DOHH2 (cell line): Measurements from ENCODE around the gene KRT6C.

Experiments used
- H3F3A ChIP-seq: fragments of 200-600 bp; sonication (generic), shearing (Covaris generic); 2 replicates; pipeline ENCODE4 v1.6.0; 2016; ENCODE audit warnings: antibody characterized with exemption, mild to moderate bottlenecking; ENCODE audit not compliant: control insufficient read depth, insufficient read depth
- H3K27ac ChIP-seq: fragments of 200-600 bp; sonication (generic); 2 replicates; pipeline ENCODE4 v1.5.1; 2014; ENCODE audit warnings: low read depth, mild to moderate bottlenecking, low read length, moderate library complexity
- H3K27me3 ChIP-seq: fragments of 200-600 bp; sonication (generic); 2 replicates; pipeline ENCODE4 v1.6.1; 2014; ENCODE audit warnings: mild to moderate bottlenecking, low read length, mixed read lengths; ENCODE audit not compliant: control insufficient read depth
- H3K36me3 ChIP-seq: fragments of 200-600 bp; sonication (generic); 2 replicates; pipeline ENCODE4 v1.6.1; 2014; ENCODE audit warnings: mild to moderate bottlenecking, low read length, moderate library complexity, mixed read lengths; ENCODE audit not compliant: control insufficient read depth
- H3K4me1 ChIP-seq: fragments of 200-600 bp; sonication (generic); 2 replicates; pipeline ENCODE4 v1.6.1; 2014; ENCODE audit warnings: mild to moderate bottlenecking, low read length, mixed read lengths; ENCODE audit not compliant: control insufficient read depth
- H3K4me2 ChIP-seq: fragments of 200-600 bp; sonication (generic); 2 replicates; pipeline ENCODE4 v1.6.0; 2014; ENCODE audit warnings: mild to moderate bottlenecking, low read length, moderate library complexity
- H3K4me3 ChIP-seq: fragments of 200-600 bp; sonication (generic); 2 replicates; pipeline ENCODE4 v1.5.1; 2014; ENCODE audit warnings: mild to moderate bottlenecking, low read length, mixed read lengths
- H3K79me2 ChIP-seq: fragments of 200-600 bp; sonication (generic); 2 replicates; pipeline ENCODE4 v1.6.1; 2014; ENCODE audit warnings: mild to moderate bottlenecking, low read length, mixed read lengths; ENCODE audit not compliant: control insufficient read depth
- H3K9me2 ChIP-seq: fragments of 200-600 bp; sonication (generic); replicated peaks from 2 replicates; pipeline ENCODE4 v1.6.1; 2014; ENCODE audit warnings: mild to moderate bottlenecking, low read length, mixed read lengths; ENCODE audit not compliant: control insufficient read depth
- H3K9me3 ChIP-seq: fragments of 200-600 bp; sonication (generic); 2 replicates; pipeline ENCODE4 v1.6.1; 2014; ENCODE audit warnings: antibody characterized with exemption, low read length, mixed read lengths; ENCODE audit not compliant: control insufficient read depth, insufficient read depth
- H4K20me1 ChIP-seq: fragments of 200-600 bp; sonication (generic); 2 replicates; pipeline ENCODE4 v1.6.0; 2014; ENCODE audit warnings: low read depth, mild to moderate bottlenecking, antibody characterized with exemption, low read length, moderate library complexity; ENCODE audit not compliant: control insufficient read depth, insufficient read depth
- CTCF ChIP-seq: fragments of 200-600 bp; sonication (generic); IDR thresholded peaks from one replicate; pipeline ENCODE4 v1.5.1; 2014; ENCODE audit warnings: antibody characterized with exemption, mild to moderate bottlenecking, low read depth, low read length; ENCODE audit not compliant: poor library complexity, severe bottlenecking
- EZH2phosphoT487 ChIP-seq: fragments of 200-600 bp; sonication (generic); IDR thresholded peaks from 2 replicates; pipeline ENCODE4 v1.6.1; 2017; ENCODE audit warnings: borderline replicate concordance, mild to moderate bottlenecking, antibody characterized with exemption, low read length, moderate library complexity, mixed read lengths

Gene KRT6C

GRCh38 chr12:52443966-52444365, 29.6 kb downstream of the KRT6C start:
- H3K79me2 ChIP-seq: no peaks in the 10 kb centered on the region
- no peaks in the 10 kb centered on the region for H3K9me3 ChIP-seq
- peaks cover 6% of the 10 kb centered on the region; the same call in 1 of the 2 replicates for H3K27me3 ChIP-seq
- H3K4me1 ChIP-seq: no peaks in the 10 kb centered on the region
- no peaks in the 10 kb centered on the region for H3F3A ChIP-seq
- no peaks in the 10 kb centered on the region for H4K20me1 ChIP-seq
- H3K27ac ChIP-seq: no peak overlapping the region
- no peak overlapping the region for H3K4me2 ChIP-seq
- no peak overlapping the region for H3K4me3 ChIP-seq
- H3K9me2 ChIP-seq: no peaks in the 10 kb centered on the region
- TF ChIP-seq EZH2phosphoT487: no peak
- no peak for TF ChIP-seq CTCF
- no peaks in the 10 kb centered on the region for H3K36me3 ChIP-seq

- Histone ChIP-seq H3K27ac (no peak overlapping the region), H3K4me1 (no peaks in the 10 kb centered on the region), H3K36me3 (no peaks in the 10 kb centered on the region), H3K27me3 (peaks cover 6% of the 10 kb centered on the region; the same call in 1 of the 2 replicates), H3K4me3 (no peak overlapping the region), H3K9me3 (no peaks in the 10 kb centered on the region), H3F3A (no peaks in the 10 kb centered on the region), H3K9me2 (no peaks in the 10 kb centered on the region), H3K4me2 (no peak overlapping the region), H4K20me1 (no peaks in the 10 kb centered on the region), H3K79me2 (no peaks in the 10 kb centered on the region)
- no peak for TF ChIP-seq CTCF
- no peak for TF ChIP-seq EZH2phosphoT487
Observed at GRCh38 chr12:52442600-52443061, 31.0 kb downstream of the KRT6C start.

- H3K27ac ChIP-seq: no peak overlapping the region
- TF ChIP-seq CTCF: no peak
- no peak for TF ChIP-seq EZH2phosphoT487
- H3K79me2 ChIP-seq: no peaks in the 10 kb centered on the region
- H3K4me3 ChIP-seq: no peak overlapping the region
- H3K9me3 ChIP-seq: no peaks in the 10 kb centered on the region
- H4K20me1 ChIP-seq: no peaks in the 10 kb centered on the region
- H3K27me3 ChIP-seq: peaks cover 6% of the 10 kb centered on the region; the same call in 1 of the 2 replicates
- no peaks in the 10 kb centered on the region for H3K9me2 ChIP-seq
- H3K36me3 ChIP-seq: no peaks in the 10 kb centered on the region
- no peak overlapping the region for H3K4me2 ChIP-seq
- no peaks in the 10 kb centered on the region for H3K4me1 ChIP-seq
- H3F3A ChIP-seq: no peaks in the 10 kb centered on the region
Observed at GRCh38 chr12:52441320-52441911, 32.2 kb downstream of the KRT6C start.
